ENCODE measurements around the gene JOSD1.

JOSD1 gene

GRCh38 chr22:38733329-38733723, 32.6 kb upstream of the JOSD1 start:
- DNase-seq (ENCODE audit: low read depth), result no peak

DNA sequence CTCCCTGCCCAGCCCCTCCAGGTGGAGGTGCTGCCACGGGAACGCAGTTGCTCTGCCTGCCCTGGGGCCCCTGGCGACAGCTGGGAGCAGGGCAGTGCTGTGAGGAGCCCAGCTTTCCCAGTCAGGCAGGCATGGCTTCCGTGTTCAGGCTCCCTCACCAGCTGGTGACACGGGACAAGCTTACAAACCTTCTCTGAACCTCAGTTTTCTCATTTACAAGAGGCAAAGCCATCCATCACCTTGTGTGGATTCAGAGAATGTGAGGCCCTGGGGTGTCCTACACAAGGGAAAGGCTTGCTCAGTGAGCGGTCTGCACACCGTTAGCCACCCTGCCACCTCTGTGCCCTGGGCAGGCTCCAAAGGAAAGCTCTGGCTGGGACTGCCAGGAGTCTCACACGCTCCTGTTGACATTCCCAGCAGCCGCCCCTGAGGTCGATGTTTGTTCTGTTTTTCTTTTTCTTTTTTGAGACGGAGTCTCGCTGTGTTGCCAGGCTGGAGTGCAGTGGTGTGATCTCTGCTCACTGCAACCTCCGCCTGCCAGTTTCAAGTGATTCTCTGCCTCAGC, 31.6 kb upstream of the JOSD1 start:
- no peak for DNase-seq (ENCODE audit: low read depth)

GRCh38 chr22:38731703-38732161, 31.0 kb upstream of the JOSD1 start:
- no peak for DNase-seq (ENCODE audit: low read depth)

- no peak for DNase-seq (ENCODE audit: low read depth)
Measured at GRCh38 chr22:38730411-38730871, 29.7 kb upstream of the JOSD1 start.

- no peak for DNase-seq (ENCODE audit: low read depth)
Measured at GRCh38 chr22:38729946-38730345, 29.2 kb upstream of the JOSD1 start.

DNA sequence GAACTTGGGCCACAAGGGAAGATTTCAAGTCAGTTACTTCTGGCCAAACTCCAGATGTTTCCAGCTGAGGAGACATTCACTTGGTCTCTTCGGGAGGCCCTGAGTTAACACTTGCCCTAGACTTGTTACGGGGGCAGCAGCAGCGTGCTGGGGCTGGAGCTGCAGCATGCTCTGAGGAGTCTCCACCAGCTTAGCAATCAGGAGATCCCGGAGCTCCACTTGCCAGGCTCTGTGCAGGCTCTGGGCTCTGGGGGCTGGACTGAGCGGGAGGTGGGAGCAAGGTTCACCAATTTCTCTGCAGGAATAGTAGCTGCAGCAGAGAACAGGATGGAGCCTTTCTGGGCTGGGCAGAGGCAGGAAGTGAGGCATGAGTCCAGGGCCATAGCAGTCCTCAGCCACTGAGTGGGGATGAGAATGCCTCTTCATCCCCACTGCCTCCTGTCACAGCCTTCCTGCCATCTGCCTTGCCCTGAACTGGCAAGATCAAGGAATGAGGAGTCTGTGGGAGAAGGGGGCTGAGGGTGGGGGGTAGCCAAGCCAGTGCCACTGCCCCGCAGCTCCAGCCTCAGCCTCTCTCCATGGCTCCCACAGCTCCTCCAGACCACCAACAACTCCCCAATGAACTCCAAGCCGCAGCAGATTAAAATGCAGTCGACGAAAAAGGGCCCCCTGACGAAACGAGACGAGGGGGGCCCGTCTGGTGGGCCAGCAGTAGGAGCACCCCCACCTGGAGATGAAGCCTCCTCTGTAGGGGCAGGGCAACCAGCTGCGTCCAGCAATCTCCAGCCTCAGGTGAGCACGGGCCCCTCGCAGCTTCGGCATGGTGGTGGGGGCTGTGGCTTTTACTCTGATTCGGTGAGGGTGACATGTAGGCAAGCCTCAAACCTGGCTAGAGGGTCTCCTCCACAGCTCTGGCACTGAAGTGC, 28.4 kb upstream of the JOSD1 start:
- no peak for DNase-seq (ENCODE audit: low read depth)

DNA sequence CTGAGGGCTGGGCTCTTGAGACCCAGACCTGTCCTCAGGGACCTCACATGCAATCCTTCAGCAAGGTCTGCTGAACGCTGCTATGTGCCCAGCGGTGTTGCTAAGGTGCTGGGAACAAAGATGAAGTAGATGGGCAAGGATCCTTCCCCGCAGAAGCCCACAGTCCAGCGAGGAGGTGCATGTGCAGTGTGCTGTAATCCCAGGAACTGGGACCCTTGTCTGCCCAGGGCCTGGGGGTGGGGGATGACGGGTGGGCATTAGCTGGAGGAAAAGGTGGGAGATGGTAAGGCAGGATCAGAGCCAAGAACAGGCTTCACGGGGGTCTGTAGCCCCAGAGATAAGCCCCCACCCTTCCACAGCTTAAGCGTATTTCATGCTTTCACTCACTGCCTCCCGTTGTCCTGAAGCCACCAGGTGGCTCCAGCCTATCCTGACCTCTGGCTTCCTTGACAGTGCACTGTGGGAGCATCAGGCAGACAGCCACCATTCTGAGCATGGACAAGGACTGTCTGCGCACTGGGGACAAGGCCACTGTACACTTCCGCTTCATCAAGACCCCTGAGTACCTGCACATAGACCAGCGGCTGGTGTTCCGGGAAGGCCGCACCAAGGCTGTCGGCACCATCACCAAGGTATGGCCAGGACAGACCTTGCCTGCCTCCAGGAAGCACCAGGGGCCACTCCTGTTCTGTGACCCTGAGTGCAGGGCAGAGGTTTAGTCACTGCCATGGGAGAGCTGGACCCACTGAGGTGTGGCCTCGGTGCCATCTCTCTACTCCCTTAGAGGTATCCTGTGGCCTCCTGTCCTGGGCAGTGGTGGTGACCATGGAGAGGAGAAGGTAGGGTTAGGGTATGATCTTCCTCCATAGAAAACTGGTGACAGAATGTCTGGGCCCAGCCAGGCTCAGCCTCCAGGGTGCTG, 27.0 kb upstream of the JOSD1 start:
- DNase-seq (ENCODE audit: low read depth), result no peak

- DNase-seq (ENCODE audit: low read depth), result no peak
Measured at GRCh38 chr22:38727123-38727522, 26.4 kb upstream of the JOSD1 start.

GRCh38 chr22:38725900-38726655, 25.3 kb upstream of the JOSD1 start:
- DNase-seq (ENCODE audit: low read depth), result no peak

- no peak for DNase-seq (ENCODE audit: low read depth)
Measured at GRCh38 chr22:38724926-38725571, 24.3 kb upstream of the JOSD1 start.

GRCh38 chr22:38724176-38724575, 23.4 kb upstream of the JOSD1 start:
- no peak for DNase-seq (ENCODE audit: low read depth)

GRCh38 chr22:38721551-38721950, 20.8 kb upstream of the JOSD1 start:
- no peak for DNase-seq (ENCODE audit: low read depth)

DNA sequence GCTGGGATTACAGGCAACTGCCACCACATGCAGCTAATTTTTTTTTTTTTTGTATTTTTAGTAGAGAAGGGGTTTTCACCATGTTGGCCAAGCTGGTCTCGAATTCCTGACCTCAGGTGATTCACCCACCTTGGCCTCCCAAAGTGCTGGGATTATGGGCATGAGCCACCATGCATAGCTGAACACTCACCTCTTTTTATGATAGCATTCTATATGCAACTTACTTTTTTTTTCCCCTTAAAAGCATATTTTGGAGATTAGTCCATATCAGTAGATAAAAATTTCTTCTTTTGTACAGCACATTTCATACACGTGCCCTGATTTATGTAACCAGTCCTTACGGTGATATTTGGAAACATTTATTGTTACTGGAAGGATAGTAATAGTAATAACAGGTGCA, 19.6 kb upstream of the JOSD1 start:
- no peak for DNase-seq (ENCODE audit: low read depth)

DNA sequence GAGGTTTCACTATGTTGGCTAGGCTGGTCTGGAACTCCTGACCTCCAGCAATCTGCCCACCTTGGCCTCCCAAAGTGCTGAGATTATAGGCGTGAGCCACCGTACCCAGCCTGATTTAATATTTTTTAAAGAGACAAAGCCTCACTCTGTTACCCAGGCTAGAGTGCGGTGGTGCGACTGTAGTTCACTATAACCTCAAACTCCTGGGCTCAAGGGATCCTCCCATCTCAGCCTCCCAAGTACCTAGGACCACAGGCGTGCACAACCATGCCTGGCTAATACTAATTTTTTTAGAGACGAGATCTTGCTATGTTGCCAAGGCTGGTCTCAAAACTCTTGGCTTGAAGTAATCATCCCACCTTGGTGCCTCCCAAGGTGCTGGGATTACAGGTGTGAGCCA, 18.5 kb upstream of the JOSD1 start:
- DNase-seq (ENCODE audit: low read depth), result no peak

- no peak for DNase-seq (ENCODE audit: low read depth)
Measured at GRCh38 chr22:38718414-38718813, 17.7 kb upstream of the JOSD1 start.

DNA sequence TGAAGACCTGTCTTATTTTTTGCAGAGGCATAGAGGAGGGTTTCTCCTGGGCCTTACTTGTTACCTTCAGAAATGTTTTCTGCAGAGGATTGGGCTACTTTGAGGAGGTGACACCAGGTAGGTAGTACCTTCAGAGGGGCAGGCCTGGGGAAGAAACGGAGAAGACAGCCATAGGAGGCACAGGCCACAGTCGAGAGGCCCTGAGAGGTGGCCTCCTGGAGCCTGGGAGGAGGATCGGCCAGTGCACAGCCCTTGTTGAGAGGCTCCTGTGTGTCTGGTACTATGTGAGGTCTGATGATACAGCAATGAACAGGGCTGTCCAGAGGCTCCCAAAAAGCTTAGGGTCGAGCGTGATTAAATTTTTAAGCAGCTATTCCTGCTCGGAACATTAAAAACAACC, 16.5 kb upstream of the JOSD1 start:
- no peak for DNase-seq (ENCODE audit: low read depth)

GRCh38 chr22:38716826-38717225, 16.1 kb upstream of the JOSD1 start:
- DNase-seq (ENCODE audit: low read depth), result no peak

DNA sequence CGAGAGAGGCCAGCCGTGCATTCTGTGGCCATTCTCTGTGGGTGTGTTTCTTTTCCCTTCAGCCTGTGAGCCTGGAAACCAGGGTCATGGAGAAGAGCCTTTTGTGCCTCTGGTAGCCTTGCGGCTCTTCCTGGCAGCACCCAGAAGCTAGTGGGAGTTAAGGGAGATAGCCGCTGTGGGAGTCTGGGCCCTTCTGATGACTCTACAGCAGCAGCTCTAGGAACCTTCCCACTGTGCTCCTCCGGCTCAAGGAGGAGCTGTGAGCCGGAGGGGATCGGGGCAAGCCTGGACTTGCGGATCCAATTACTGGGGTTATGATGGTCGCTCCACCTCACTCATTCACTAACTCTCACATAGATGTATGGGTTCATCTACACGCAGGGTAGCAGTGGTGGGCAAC, 15.5 kb upstream of the JOSD1 start:
- no peak for DNase-seq (ENCODE audit: low read depth)

GRCh38 chr22:38715852-38716251, 15.1 kb upstream of the JOSD1 start:
- no peak for DNase-seq (ENCODE audit: low read depth)

- no peak for DNase-seq (ENCODE audit: low read depth)
Measured at GRCh38 chr22:38715176-38715764, 14.5 kb upstream of the JOSD1 start.

DNA sequence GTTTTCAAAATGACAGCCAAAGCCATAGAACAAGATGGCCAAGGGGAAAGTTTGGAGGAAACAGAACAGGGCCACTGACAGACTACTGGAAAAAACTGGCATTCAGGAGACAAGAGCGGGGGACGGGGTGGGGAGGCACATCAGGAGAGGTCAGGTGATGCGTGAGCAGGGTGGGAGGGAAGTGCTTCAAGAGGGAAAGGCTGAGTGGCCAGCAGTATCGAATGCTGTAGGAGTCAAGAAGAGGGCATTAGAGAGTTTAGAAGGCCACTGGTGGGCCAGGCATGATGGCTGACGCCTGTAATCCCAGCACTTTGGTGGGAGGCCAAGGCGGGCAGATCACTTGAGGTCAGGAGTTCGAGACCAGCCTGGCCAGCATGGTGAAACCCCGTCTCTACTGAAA, 13.2 kb upstream of the JOSD1 start:
- no peak for DNase-seq (ENCODE audit: low read depth)

Data from stimulated activated CD8-positive, alpha-beta memory T cell treated with anti-CD3 and anti-CD28 coated beads, Interleukin-15, amount 100 ng/mL, for 24 hours (primary cell).